GM21825 (cell line): Measurements from ENCODE around the gene KPRP.

Experiments
- ATAC-seq: cut with Tn5 transposase; IDR thresholded peaks from one replicate; pipeline ENCODE4 v1.9.1; 2021; ENCODE audit warnings: mild to moderate bottlenecking, moderate library complexity; ENCODE audit not compliant: unreplicated experiment

The KPRP gene, protein sequence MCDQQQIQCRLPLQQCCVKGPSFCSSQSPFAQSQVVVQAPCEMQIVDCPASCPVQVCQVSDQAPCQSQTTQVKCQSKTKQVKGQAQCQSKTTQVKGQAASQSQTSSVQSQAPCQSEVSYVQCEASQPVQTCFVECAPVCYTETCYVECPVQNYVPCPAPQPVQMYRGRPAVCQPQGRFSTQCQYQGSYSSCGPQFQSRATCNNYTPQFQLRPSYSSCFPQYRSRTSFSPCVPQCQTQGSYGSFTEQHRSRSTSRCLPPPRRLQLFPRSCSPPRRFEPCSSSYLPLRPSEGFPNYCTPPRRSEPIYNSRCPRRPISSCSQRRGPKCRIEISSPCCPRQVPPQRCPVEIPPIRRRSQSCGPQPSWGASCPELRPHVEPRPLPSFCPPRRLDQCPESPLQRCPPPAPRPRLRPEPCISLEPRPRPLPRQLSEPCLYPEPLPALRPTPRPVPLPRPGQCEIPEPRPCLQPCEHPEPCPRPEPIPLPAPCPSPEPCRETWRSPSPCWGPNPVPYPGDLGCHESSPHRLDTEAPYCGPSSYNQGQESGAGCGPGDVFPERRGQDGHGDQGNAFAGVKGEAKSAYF

GRCh38 chr1:152757747-152758146 is at the start of gene KPRP:
Gene KPRP (plus strand): TSS chr1:152758025. CDS start chr1:152759589, 1,564 bp downstream.
- ATAC-seq: no peak

GRCh38 chr1:152718238-152718637 is 39.6 kb upstream of the KPRP start:
- no peak for ATAC-seq

DNA sequence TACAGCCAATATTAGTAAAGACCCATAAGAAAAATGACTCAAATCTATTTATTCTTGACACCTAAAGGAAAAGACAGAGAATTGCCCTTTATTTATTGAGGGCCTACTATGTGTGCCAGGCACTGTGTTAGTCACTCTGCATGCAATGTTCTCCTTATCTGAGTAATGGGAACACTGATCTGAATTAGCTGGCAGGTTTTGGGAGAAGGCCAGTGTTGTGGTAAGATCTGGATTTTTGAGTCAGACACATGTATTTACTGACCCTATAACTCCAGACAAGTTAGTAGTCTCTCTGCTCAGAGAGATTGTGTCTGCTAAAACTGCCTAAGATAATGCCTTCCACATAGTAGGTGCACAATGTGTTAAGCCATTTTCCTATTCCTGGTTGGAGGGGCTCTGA is 32.6 kb upstream of the KPRP start:
- ATAC-seq: no peak

- ATAC-seq: no peak
Observed at GRCh38 chr1:152728986-152729385, 28.8 kb upstream of the KPRP start.

DNA sequence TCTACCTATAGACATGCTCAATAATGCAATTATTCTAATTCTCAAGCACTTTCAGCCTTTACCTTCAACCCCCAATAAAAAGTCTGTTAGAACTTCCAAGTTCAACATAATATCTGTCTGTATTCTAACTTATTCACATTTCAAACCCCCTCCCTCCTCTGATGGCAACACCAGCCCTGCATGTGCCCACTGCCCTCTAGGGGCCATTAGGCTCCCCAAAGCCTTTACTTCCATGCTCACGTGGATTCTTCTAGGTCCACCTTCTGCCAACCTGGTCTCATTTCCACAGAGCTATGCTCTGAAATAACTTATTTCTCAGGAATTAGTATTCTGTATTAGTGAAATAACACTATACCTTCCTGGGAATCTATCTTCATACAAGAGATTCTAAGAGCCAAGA is 22.2 kb upstream of the KPRP start:
- no peak for ATAC-seq

DNA sequence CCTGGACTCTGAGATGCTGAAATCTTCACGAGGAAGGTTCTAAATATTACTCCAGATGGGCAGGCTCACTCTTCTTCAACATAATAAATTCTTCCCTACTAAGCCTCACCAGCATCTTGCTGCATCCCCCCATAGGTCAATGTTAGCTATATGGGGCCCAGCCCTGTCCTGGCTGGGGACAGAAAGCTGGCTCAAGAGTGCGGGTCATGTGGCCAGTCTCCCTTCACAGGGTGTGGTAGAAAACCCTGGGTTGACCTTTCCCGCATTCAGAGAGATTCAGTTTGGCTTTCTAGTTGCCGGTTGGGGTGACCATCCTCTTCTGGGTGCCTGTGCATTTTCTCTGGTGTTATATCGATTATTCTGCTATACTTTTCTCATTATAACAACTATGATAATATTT is 19.8 kb upstream of the KPRP start:
- ATAC-seq: no peak

DNA sequence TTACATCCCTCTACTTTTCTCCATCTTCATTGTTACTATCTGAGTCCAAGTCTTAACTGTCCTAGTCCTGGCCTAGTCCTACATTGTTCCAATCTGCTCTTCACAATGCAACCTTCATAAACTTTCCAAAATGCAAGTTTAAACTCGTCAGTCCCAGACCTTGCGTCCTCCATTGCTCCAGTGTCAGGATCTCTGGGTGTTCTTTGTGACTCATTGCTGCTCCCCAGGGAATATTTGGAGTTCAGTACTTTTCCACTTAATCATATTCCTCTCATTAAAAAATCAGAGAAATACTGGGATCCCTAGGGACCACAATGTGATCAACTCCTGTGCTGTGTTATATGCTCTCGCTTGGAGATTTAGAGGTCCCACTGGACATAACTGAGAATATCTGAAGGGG is 18.0 kb upstream of the KPRP start:
- ATAC-seq: no peak

GRCh38 chr1:152741656-152742055 is 16.2 kb upstream of the KPRP start:
- no peak for ATAC-seq

DNA sequence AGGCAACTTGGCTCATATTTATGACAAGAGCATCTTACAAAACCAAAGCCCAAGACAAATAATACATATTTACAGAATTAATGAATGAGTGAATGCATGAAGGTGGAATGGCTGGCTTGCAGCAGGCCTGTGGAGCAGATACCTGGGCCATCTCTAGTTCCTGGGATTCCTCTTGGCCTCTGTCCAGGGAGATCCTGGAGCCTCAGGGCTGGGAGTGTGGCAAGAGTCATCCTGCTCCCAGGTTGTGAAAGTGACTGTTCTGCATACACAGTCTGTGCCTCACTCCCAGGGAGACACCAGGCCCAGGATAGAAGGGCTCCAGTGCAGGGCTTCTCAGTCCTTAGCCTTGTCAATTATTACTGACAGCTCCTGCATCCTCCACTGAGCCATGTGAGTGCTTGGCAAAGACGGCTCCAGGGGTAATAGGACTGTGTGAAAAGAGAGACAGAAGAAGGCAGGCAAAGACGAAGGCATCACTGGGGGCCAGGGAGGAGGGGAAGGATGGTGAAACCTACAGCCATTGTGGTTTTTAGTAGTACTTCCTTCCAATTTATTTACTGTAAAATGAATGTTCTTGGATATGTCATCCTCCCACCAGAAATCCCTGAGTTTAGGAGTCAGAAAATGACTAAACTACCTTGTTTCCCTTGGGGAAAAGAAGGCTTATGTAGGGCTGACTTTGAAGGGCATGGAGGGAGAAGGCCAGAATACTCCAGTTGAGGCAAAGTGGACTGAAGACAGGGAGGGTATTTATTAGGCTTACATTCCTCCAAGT is 14.3 kb upstream of the KPRP start:
- ATAC-seq: no peak

- ATAC-seq: no peak
Observed at GRCh38 chr1:152745289-152745704, 12.5 kb upstream of the KPRP start.

- no peak for ATAC-seq
Observed at GRCh38 chr1:152745765-152746444, 11.9 kb upstream of the KPRP start.

GRCh38 chr1:152747831-152748230 is 10.0 kb upstream of the KPRP start:
- no peak for ATAC-seq

DNA sequence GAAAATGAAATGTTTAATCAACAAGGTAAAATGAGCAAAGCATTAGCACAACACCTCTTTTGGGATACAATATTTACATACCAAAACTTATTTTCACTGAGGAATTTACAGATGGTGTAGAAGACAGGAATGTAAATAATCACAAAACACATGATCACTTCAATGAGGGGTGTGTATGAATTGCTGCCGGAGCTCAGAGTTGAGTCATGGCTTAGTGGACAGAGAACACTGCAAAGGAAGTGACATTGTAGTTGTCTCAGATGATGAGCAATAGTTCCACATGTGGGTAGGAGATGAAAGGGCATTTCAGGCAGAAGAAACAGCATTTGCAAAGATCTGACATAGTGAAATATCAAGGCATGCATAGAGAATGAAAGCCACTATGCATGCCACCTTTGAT is 5.6 kb upstream of the KPRP start:
- no peak for ATAC-seq

DNA sequence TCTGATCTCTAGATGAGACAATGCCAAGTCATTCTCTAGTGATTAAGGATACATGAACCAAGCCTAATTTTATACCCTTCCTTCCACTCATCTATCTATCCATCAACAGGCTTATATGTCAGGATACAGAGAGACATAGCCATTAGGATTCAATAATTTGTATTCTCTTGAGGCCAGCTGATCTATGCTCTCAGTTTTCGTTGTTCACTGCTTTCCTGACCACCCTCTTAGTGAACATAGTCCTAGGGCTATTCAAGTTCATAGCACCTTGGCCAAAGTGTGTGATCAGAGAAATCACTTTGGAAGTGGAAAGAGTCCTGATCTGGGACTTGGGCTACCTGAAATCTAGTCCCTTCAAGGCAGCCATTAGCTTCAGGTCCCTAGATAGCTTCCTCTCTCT is 4.2 kb upstream of the KPRP start:
- ATAC-seq: no peak

- no peak for ATAC-seq
Observed at GRCh38 chr1:152756872-152757271, 953 bp upstream of the KPRP start.

DNA sequence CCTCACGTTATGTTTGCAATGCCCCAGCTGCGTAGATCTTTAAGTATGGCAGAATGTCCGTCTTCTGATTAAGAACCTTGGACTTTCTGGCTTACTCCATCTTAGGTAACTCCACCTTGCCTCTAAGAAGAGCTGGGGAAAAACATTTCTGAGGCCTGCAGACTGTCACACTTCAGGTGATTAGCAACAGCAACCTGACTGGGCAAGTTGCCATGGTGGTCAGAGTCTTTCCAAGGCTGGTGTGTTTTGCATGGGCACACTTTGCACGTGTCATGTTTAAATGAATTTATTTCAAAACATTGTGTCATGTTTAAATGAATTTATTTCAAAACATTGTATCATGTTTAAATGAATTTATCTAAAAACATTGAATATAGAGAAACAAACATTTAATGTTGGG is 811 bp downstream of the KPRP start:
- ATAC-seq: no peak

DNA sequence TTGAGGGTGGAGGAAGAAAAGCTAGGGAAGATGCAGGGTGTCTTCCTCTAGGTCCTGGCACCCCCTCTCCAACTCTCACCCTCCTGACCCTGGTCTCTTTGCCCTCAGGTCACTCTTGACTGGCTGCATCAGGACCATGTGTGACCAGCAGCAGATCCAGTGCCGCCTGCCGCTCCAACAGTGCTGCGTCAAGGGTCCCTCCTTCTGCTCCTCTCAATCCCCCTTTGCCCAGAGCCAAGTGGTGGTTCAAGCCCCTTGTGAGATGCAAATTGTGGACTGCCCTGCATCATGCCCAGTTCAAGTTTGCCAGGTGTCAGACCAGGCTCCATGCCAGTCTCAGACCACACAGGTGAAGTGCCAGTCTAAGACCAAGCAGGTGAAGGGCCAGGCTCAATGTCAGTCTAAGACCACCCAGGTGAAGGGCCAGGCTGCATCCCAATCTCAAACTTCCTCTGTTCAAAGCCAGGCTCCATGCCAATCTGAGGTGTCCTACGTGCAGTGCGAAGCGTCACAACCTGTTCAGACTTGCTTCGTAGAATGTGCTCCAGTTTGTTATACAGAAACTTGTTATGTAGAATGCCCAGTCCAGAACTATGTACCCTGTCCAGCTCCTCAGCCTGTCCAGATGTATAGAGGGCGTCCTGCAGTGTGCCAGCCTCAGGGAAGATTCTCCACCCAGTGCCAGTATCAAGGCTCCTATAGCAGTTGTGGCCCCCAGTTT is 1.8 kb downstream of the KPRP start:
- no peak for ATAC-seq

- no peak for ATAC-seq
Observed at GRCh38 chr1:152760551-152761190, 2.8 kb downstream of the KPRP start.

GRCh38 chr1:152761609-152762213 is 3.9 kb downstream of the KPRP start:
- ATAC-seq: no peak
